Measurements from ENCODE around the gene POU3F3. TPM values are rescaled to one million over a fixed set of nuclear protein-coding genes. Genes with fewer than 3 reads are reported as not detected.

Gene POU3F3
- total and polyA plus RNA-seq, 2 of the 8 experiments (the other 6 are each of a cell fraction or from before 2014, with no cell fraction given) = 0.09 TPM; not detected in 1

DNA sequence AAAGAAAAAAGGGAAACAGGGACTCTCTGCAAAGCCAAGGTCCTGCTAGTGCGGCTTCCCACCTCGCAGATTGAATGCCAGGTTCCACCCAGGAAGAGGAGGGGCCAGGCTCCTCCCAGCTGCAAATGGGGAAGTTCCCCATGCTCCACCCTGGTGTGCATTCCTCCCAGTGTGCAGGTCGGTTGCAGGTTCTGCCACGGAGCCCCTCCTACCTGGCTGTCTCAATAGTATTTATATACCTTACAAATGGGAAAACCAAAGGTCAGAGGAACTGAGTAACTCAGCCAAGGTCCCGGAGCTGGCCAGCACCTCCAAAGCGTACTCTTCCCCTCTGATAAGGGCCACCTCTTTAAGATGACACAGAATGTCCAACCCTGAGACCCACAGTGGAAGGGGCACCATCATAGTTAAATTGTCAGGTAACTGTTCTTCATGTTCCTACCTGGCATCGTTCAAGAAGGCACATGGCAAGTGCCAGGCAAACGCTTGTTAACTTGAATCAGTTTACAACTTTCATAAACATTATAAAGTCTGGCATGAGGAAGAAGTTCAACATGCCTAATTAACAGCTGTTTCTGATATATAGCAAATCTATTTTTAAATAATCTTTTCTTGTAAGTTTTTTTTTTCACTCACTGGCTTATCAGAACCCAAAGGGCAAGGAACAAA lies 35.5 kb downstream of the POU3F3 start (continued):
- TF ChIP-seq CHD2 (IDR thresholded peaks at IDR 0.05; ENCODE audit: low read length) = no peak
- no peak for TF ChIP-seq TBP (IDR thresholded peaks at IDR 0.05; ENCODE audit: low read depth, low read length)
- TF ChIP-seq, protein P1, sequence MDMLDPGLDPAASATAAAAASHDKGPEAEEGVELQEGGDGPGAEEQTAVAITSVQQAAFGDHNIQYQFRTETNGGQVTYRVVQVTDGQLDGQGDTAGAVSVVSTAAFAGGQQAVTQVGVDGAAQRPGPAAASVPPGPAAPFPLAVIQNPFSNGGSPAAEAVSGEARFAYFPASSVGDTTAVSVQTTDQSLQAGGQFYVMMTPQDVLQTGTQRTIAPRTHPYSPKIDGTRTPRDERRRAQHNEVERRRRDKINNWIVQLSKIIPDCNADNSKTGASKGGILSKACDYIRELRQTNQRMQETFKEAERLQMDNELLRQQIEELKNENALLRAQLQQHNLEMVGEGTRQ (IDR thresholded peaks at IDR 0.05; ENCODE audit: low read length) = no peak
- TF ChIP-seq GTF2F1 (IDR thresholded peaks at IDR 0.05; ENCODE audit: borderline replicate concordance, low read depth, low read length) = no peak
- no peak for TF ChIP-seq JUND (IDR thresholded peaks at IDR 0.05; ENCODE audit: low read length)
